NCI-H82 (cell line): ENCODE results near the gene LACTB.

ENCODE experiments used
- DNase-seq: peaks from one replicate; lab custom pipeline; 2025; lab: John Stamatoyannopoulos, UW

LACTB gene

GRCh38 chr15:63121382-63122001 lies at the start of gene LACTB:
Gene LACTB, plus strand, starts transcription at chr15:63121861. Its CDS starts 11 bp downstream, at chr15:63121872.
- peak; percentile 93 for DNase-seq

GRCh38 chr15:63072023-63072650 lies 49.5 kb upstream of the LACTB start:
- DNase-seq = no peak

- DNase-seq = no peak
Measured at GRCh38 chr15:63072809-63073277, 48.8 kb upstream of the LACTB start.

GRCh38 chr15:63073497-63074172 lies 48.0 kb upstream of the LACTB start:
- DNase-seq = no peak

GRCh38 chr15:63075015-63075983 lies 46.4 kb upstream of the LACTB start:
- no peak for DNase-seq

- no peak for DNase-seq
Measured at GRCh38 chr15:63075984-63076713, 45.5 kb upstream of the LACTB start.

GRCh38 chr15:63076714-63077046 lies 45.0 kb upstream of the LACTB start:
- no peak for DNase-seq

- peak; percentile 87 for DNase-seq
Measured at GRCh38 chr15:63077952-63078351, 43.7 kb upstream of the LACTB start.

- no peak for DNase-seq
Measured at GRCh38 chr15:63079947-63080626, 41.6 kb upstream of the LACTB start.

- DNase-seq = peak; percentile 63
Measured at GRCh38 chr15:63080634-63081250, 40.9 kb upstream of the LACTB start.

- no peak for DNase-seq
Measured at GRCh38 chr15:63082366-63082765, 39.3 kb upstream of the LACTB start.

- no peak for DNase-seq
Measured at GRCh38 chr15:63083044-63083443, 38.6 kb upstream of the LACTB start.

- no peak for DNase-seq
Measured at GRCh38 chr15:63083541-63083940, 38.1 kb upstream of the LACTB start.

- DNase-seq = no peak
Measured at GRCh38 chr15:63084806-63085205, 36.9 kb upstream of the LACTB start.

GRCh38 chr15:63085289-63085688 lies 36.4 kb upstream of the LACTB start:
- no peak for DNase-seq

GRCh38 chr15:63086271-63086670 lies 35.4 kb upstream of the LACTB start:
- DNase-seq = no peak

GRCh38 chr15:63086947-63087346 lies 34.7 kb upstream of the LACTB start:
- DNase-seq = no peak

GRCh38 chr15:63088533-63089245 lies 33.0 kb upstream of the LACTB start:
- no peak for DNase-seq

- peak; percentile 72 for DNase-seq
Measured at GRCh38 chr15:63089260-63090043, 32.2 kb upstream of the LACTB start.
